GM12878 (cell line): ENCODE measurements around the gene TAF11L2. TPM values are rescaled to one million over a fixed set of nuclear protein-coding genes. Genes with fewer than 3 reads are reported as not detected.
"Not testable (repeated sequence)": the region's sequence is repeated elsewhere in the genome, so short reads cannot be mapped to it uniquely, and the experiment has no call there.

Experiments
- ATAC-seq: fragments of 200-7000 bp; cut with Tn5 transposase; 3 replicates; pipeline ENCODE4 v1.9.1; 2020; ENCODE audit warnings: mild to moderate bottlenecking, moderate library complexity
- BruUV-seq: library from RNA; stranded (reverse); fragments of 400-500 nt; replicated peaks from 2 replicates; lab custom pipeline; 2021; lab: Mats Ljungman, UMichigan
- CTCF ChIA-PET: fragments of 300-600 bp; sonication (Branson Sonifier 250); formaldehyde crosslinking; extraction: SDS; loops from one replicate; lab custom pipeline; 2021; ENCODE audit warnings: inconsistent platforms; lab: Yijun Ruan, JAX
- POLR2A ChIA-PET: fragments of 350-600 bp; formaldehyde crosslinking; extraction: SDS; loops from one replicate; lab custom pipeline; 2021; ENCODE audit warnings: inconsistent platforms; lab: Charles Lee
- RAD21 ChIA-PET: fragments of 300-600 bp; sonication (Branson Sonifier 250); formaldehyde crosslinking; loops from one replicate; lab custom pipeline; 2023; ENCODE audit warnings: antibody characterized with exemption; ENCODE audit not compliant: unreplicated experiment; lab: Charles Lee
- SMC1A ChIA-PET: fragments of 300-600 bp; sonication (Branson Sonifier 250); formaldehyde crosslinking; loops from one replicate; lab custom pipeline; 2023; ENCODE audit not compliant: unreplicated experiment, uncharacterized antibody; lab: Charles Lee
- DNase-seq: peaks from one replicate; pipeline ENCODE4 v3.0.0-alpha.2; 2011; ENCODE audit warnings: low read depth, low spot score
- FAIRE-seq: peaks from 3 replicates; lab custom pipeline; 2011; peaks lifted over from hg19 to GRCh38; lab: Jason Lieb, UNC
- H2AFZ ChIP-seq: 2 replicates; pipeline ENCODE4 v1.6.0; 2011; ENCODE audit warnings: low read depth, low read length, control low read depth; ENCODE audit not compliant: control insufficient read depth
- H3K27ac ChIP-seq: 2 replicates; pipeline ENCODE4 v1.5.1; 2011; ENCODE audit warnings: control low read depth; ENCODE audit not compliant: control insufficient read depth, insufficient read depth
- H3K27me3 ChIP-seq, 2 experiments: replicated peaks in 1 of 2; 2 replicates each; pipeline versions ENCODE4 v1.6.0 to v1.6.1; 2011; ENCODE audit warnings: low read length in 1 of 2; ENCODE audit not compliant: control insufficient read depth in 2 of 2, insufficient read depth in 2 of 2
- H3K36me3 ChIP-seq, 2 experiments: 2 replicates each; pipeline ENCODE4 v1.5.1; 2011; ENCODE audit warnings: low read length in 1 of 2; ENCODE audit not compliant: control insufficient read depth in 2 of 2, insufficient read depth in 2 of 2
- H3K4me1 ChIP-seq: 2 replicates; pipeline ENCODE4 v1.6.1; 2011; ENCODE audit warnings: mild to moderate bottlenecking, low read length, moderate library complexity, mixed read lengths; ENCODE audit not compliant: control insufficient read depth, insufficient read depth
- H3K4me2 ChIP-seq: 2 replicates; pipeline ENCODE4 v1.6.0; 2011; ENCODE audit warnings: control low read depth; ENCODE audit not compliant: control insufficient read depth, insufficient read depth
- H3K4me3 ChIP-seq: fragments of 200-600 bp; sonication (generic); 2 replicates; pipeline ENCODE4 v1.5.1; 2016
- H3K79me2 ChIP-seq: 2 replicates; pipeline ENCODE4 v1.6.0; 2011; ENCODE audit warnings: low read length; ENCODE audit not compliant: control insufficient read depth, insufficient read depth
- H3K9ac ChIP-seq: 2 replicates; pipeline ENCODE4 v1.8.0; 2011; ENCODE audit warnings: low read length, control low read depth, mixed read lengths; ENCODE audit not compliant: control insufficient read depth, insufficient read depth
- H3K9me3 ChIP-seq: replicated peaks from 3 replicates; pipeline ENCODE4 v1.5.1; 2011; ENCODE audit warnings: mild to moderate bottlenecking, low read length; ENCODE audit not compliant: control insufficient read depth, insufficient read depth
- H4K20me1 ChIP-seq: 2 replicates; pipeline ENCODE4 v1.6.0; 2011; ENCODE audit not compliant: control insufficient read depth, insufficient read depth
- RBBP5 ChIP-seq: fragments of 200-600 bp; sonication (generic); conservative IDR thresholded peaks from 2 replicates; pipeline ENCODE4 v1.6.1; 2016
- WGBS: methylation state at CpG from one replicate; pipeline ENCODE4 v1.1.6; 2016; ENCODE audit warnings: low lambda C conversion rate; ENCODE audit not compliant: insufficient replicate concordance, insufficient coverage; ENCODE audit errors: missing lambda C conversion rate; 5-methylcytosine and 5-hydroxymethylcytosine counted together
- in situ Hi-C: fragments of 300-500 bp; cut with MboI; formaldehyde crosslinking; loops from 9 replicates; pipeline ENCODE4 v1.14.3; 2018; ENCODE audit warnings: mixed read lengths
- intact Hi-C: fragments of 100-400 bp; cut with micrococcal nuclease; formaldehyde crosslinking; loops from one replicate; pipeline ENCODE4 v1.14.2; 2022; ENCODE audit not compliant: unreplicated experiment
- polyA plus RNA-seq, 11 experiments: library from polyadenylated mRNA; depleted of rRNA in 4 of 11; unstranded in 6 of 11; stranded (reverse) in 5 of 11; fragments of >200 nt; fragmentation: Nextera tagmentation in 4 of 11; fragmentation: Illumina TruSeq in 1 of 11; extraction: Ambion mirVana in 4 of 11; extraction: Trizol in 1 of 11; gene quantifications; 1 replicate in 1 of 11; 2 replicates in 10 of 11; pipeline versions ENCODE4 v1.2.1 to v1.2.3, GENCODE V29; 2011 to 2016; ENCODE audit warnings: inconsistent platforms in 2 of 11, missing spikeins in 2 of 11, low read depth in 1 of 11
- total RNA-seq, 4 experiments: library from RNA; depleted of rRNA in 3 of 4; stranded (reverse); fragments of >200 nt in 3 of 4; fragmentation: Illumina TruSeq in 1 of 4; extraction: Trizol in 1 of 4; gene quantifications; 2 replicates each; pipeline versions ENCODE4 v1.2.1 to v1.2.3, GENCODE V29; 2013 to 2021

TAF11L2 gene
- total and polyA plus RNA-seq, 10 of the 15 experiments (the other 5 are each of a cell fraction or from before 2014, with no cell fraction given), result not detected

DNA sequence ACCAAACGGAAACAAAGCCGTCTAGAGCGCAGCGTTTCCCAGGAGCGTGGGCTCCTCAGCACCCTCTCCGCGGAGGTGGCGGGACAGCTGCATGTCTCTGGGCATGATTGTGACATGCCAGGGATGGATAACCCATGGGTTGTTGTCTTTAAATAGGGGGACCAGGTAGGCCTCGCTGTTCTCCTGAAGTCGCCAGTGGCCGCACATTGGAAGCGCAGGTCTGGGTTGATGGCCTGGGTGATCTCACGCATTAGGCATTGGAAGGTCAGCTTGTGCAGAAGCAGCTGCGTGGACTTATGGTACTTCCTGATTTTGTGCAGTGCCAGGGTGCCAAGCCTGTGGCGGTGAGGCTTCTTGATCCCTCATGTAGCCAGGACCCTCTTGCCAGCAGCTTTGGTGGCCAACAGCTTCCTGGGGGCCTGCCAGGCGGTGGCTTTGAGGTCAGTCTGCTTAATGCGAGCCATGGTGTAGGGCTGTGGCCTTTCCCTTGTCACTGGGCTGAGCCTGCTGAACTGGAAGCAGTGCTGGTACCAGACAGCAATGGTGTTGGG lies 13.8 kb downstream of the TAF11L2 start:
- CTCF ChIA-PET, result no interaction called here
- RAD21 ChIA-PET, result no interaction called here
- H3K27me3 ChIP-seq, result no peaks in the 10 kb centered on the region
- H2AFZ ChIP-seq, result no peak overlapping the region
- H3K36me3 ChIP-seq, result no peaks in the 10 kb centered on the region
- SMC1A ChIA-PET, result no interaction called here
- ATAC-seq (no peak), DNase-seq (no peak), FAIRE-seq (no peak)
- intact Hi-C loops, result no loop called here
- BruUV-seq, result no TSS peak
- WGBS, result 63% methylated on average over 17 of the region's 17 CpGs
- H3K4me1 ChIP-seq, result no peaks in the 10 kb centered on the region
- H3K9me3 ChIP-seq, result no peaks in the 10 kb centered on the region; the same call in 2 of the 3 replicates
- H3K4me2 ChIP-seq, result no peak overlapping the region
- H3K79me2 ChIP-seq, result no peaks in the 10 kb centered on the region
- no peak for TF ChIP-seq RBBP5
- in situ Hi-C loops, result no loop called here
- H3K4me3 ChIP-seq, result no peak overlapping the region
- no peaks in the 10 kb centered on the region for H4K20me1 ChIP-seq
- H3K27ac ChIP-seq, result no peak overlapping the region
- POLR2A ChIA-PET, result no interaction called here
- H3K9ac ChIP-seq, result no peak overlapping the region

DNA sequence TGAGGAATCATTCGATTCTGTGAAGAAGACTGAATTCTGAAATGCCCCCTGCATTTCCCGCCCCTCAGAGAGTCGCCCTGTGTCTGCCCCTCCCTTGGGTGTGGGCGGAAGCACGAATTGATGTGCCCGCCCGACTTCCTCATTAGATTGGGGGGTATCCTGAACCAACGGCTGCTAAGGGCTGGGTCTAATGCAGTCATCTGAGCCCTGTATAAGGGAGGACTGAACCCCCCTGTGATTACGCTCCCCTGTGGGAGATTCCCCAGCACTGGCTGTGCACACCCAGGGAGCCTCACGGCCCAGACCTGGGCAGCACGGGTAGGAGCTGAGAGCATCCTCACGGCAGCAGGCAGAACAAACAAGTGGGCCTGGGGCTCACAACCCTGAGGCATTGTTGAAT lies 19.5 kb downstream of the TAF11L2 start:
- H3K9me3 ChIP-seq, H3K4me2 ChIP-seq, in situ Hi-C loops, POLR2A ChIA-PET, H3K27me3 ChIP-seq, intact Hi-C loops, H3K36me3 ChIP-seq, H3K4me3 ChIP-seq, H4K20me1 ChIP-seq, H3K79me2 ChIP-seq, H3K9ac ChIP-seq, H2AFZ ChIP-seq, H3K4me1 ChIP-seq, SMC1A ChIA-PET, BruUV-seq, H3K27ac ChIP-seq, DNase-seq, RAD21 ChIA-PET, FAIRE-seq, ATAC-seq, CTCF ChIA-PET: not testable (repeated sequence)
- WGBS, result 36% methylated on average over 11 of the region's 12 CpGs

- H3K4me1 ChIP-seq, SMC1A ChIA-PET, H2AFZ ChIP-seq, H3K27ac ChIP-seq, FAIRE-seq, RAD21 ChIA-PET, CTCF ChIA-PET, H3K9me3 ChIP-seq, in situ Hi-C loops, H3K9ac ChIP-seq, intact Hi-C loops, DNase-seq, H3K36me3 ChIP-seq, H3K4me2 ChIP-seq, H3K79me2 ChIP-seq, H3K4me3 ChIP-seq, POLR2A ChIA-PET, BruUV-seq, H4K20me1 ChIP-seq, H3K27me3 ChIP-seq, ATAC-seq: not testable (repeated sequence)
- WGBS, result no CpG with 5 or more reads among the region's 15 CpGs
Measured at GRCh38 chr5:17518067-17518466, 20.0 kb downstream of the TAF11L2 start, which contains the start of gene TAF11L3. TSS of gene TAF11L3 (plus strand) at chr5:17518367.

DNA sequence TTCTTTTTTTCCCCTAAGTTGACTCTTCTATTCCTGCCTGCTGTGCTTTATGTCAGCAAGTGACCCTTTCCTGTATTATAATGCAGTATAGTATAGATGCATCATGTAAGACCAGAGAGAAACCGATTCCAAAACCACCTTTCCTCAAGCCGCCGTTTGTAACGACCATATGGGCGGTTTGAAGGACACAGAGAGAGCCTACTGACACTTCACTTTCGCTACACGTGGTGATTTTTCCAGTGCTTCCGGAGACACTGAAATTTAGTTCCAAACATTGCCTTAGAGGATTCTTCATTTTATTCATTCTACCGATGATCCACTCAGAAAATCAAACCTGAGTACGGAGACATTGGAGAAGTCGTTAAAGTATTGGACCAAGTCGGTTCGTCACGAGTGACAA lies 21.5 kb downstream of the TAF11L2 start:
- H3K4me1 ChIP-seq, H3K27me3 ChIP-seq, H3K27ac ChIP-seq, in situ Hi-C loops, POLR2A ChIA-PET, H3K9me3 ChIP-seq, intact Hi-C loops, H3K9ac ChIP-seq, ATAC-seq, SMC1A ChIA-PET, H3K36me3 ChIP-seq, H4K20me1 ChIP-seq, H3K4me3 ChIP-seq, RAD21 ChIA-PET, H2AFZ ChIP-seq, CTCF ChIA-PET, DNase-seq, FAIRE-seq, H3K79me2 ChIP-seq, BruUV-seq, H3K4me2 ChIP-seq: not testable (repeated sequence)
- 56% methylated on average over 8 of the region's 14 CpGs for WGBS
